Type B pancreatic cell (in vitro differentiated cells): Measurements from ENCODE around the gene NID2. TPM values are rescaled to one million over a fixed set of nuclear protein-coding genes. Genes with fewer than 3 reads are reported as not detected.
A peak's percentile ranks its signal among the peaks of the same experiment; 100 is the strongest.

Experiments
- DNase-seq: peaks from one replicate; pipeline ENCODE4 v3.0.0; 2021; ENCODE audit warnings: mixed read lengths; ENCODE audit not compliant: unreplicated experiment; ENCODE audit errors: extremely low spot score
- H3K27ac Mint-ChIP-seq: 2 replicates; pipeline ENCODE4 v1.8.0; 2021; ENCODE audit warnings: mild to moderate bottlenecking, mixed read lengths
- H3K27me3 Mint-ChIP-seq: 2 replicates; pipeline ENCODE4 v1.8.0; 2021; ENCODE audit warnings: mixed read lengths
- H3K36me3 Mint-ChIP-seq: 2 replicates; pipeline ENCODE4 v1.8.0; 2021; ENCODE audit warnings: mixed read lengths
- H3K4me1 Mint-ChIP-seq: one replicate; pipeline ENCODE4 v1.8.0; 2021; ENCODE audit warnings: mixed read lengths; ENCODE audit not compliant: unreplicated experiment
- H3K4me3 Mint-ChIP-seq: 2 replicates; pipeline ENCODE4 v1.8.0; 2021; ENCODE audit warnings: mild to moderate bottlenecking, mixed read lengths
- H3K9me3 Mint-ChIP-seq: 2 replicates; pipeline ENCODE4 v1.8.0; 2021; ENCODE audit warnings: mixed read lengths
- CTCF ChIP-seq: fragments of 200-600 bp; sonication (generic); conservative IDR thresholded peaks from 2 replicates; pipeline ENCODE4 v1.5.0; 2021; ENCODE audit warnings: antibody characterized with exemption, mild to moderate bottlenecking
- total RNA-seq: library from RNA; stranded (reverse); gene quantifications from 2 replicates; pipeline ENCODE4 v1.2.1, GENCODE V29; 2021; ENCODE audit warnings: low replicate concordance

The NID2 gene
- total RNA-seq, 1 donor from 2014 or later, result 65.7 TPM

GRCh38 chr14:51999084-51999483 lies 69.8 kb downstream of the NID2 start:
- DNase-seq, result no peak
- peaks cover 12% of the 10 kb centered on the region for H3K36me3 Mint-ChIP-seq
- peaks cover 5% of the 10 kb centered on the region for H3K4me1 Mint-ChIP-seq
- no peak overlapping the region for H3K4me3 Mint-ChIP-seq
- H3K9me3 Mint-ChIP-seq, result no peaks in the 10 kb centered on the region
- H3K27me3 Mint-ChIP-seq, result no peaks in the 10 kb centered on the region
- TF ChIP-seq CTCF, result no peak
- no peak overlapping the region for H3K27ac Mint-ChIP-seq

- DNase-seq, result no peak
- Mint-ChIP-seq H3K4me3 (no peak overlapping the region), H3K9me3 (no peaks in the 10 kb centered on the region), H3K27ac (no peak overlapping the region), H3K27me3 (no peaks in the 10 kb centered on the region), H3K36me3 (peaks cover 12% of the 10 kb centered on the region), H3K4me1 (peaks cover 5% of the 10 kb centered on the region)
- no peak for TF ChIP-seq CTCF
These were observed 70.5 kb downstream of the NID2 start for GRCh38 chr14:51998348-51998747.

GRCh38 chr14:51996148-51996746 lies 72.6 kb downstream of the NID2 start:
- Mint-ChIP-seq H3K9me3 (no peaks in the 10 kb centered on the region), H3K4me3 (no peak overlapping the region), H3K27ac (no peak overlapping the region), H3K27me3 (no peaks in the 10 kb centered on the region), H3K4me1 (peaks cover 10% of the 10 kb centered on the region), H3K36me3 (peaks cover 12% of the 10 kb centered on the region)
- peak; percentile 82 for TF ChIP-seq CTCF
- DNase-seq, result no peak

- Mint-ChIP-seq H3K9me3 (no peaks in the 10 kb centered on the region), H3K27ac (no peak overlapping the region), H3K4me1 (peaks cover 18% of the 10 kb centered on the region), H3K4me3 (no peak overlapping the region), H3K27me3 (no peaks in the 10 kb centered on the region), H3K36me3 (peaks cover 5% of the 10 kb centered on the region)
- DNase-seq, result no peak
- TF ChIP-seq CTCF, result no peak
These were observed 75.5 kb downstream of the NID2 start for GRCh38 chr14:51993285-51993920.

GRCh38 chr14:51990488-51990887 lies 78.4 kb downstream of the NID2 start:
- H3K4me1 Mint-ChIP-seq, result peaks cover 13% of the 10 kb centered on the region
- TF ChIP-seq CTCF, result no peak
- H3K36me3 Mint-ChIP-seq, result no peaks in the 10 kb centered on the region
- H3K4me3 Mint-ChIP-seq, result peak overlapping the region; percentile 95
- DNase-seq, result no peak
- H3K27ac Mint-ChIP-seq, result peak overlapping the region; percentile 90
- no peaks in the 10 kb centered on the region for H3K9me3 Mint-ChIP-seq
- H3K27me3 Mint-ChIP-seq, result peaks cover 3% of the 10 kb centered on the region
